Measurements from ENCODE around the gene SPACA9.

Gene SPACA9

GRCh38 chr9:132857616-132858342, 20.9 kb upstream of the SPACA9 start:
- no peak for TF ChIP-seq POLR2AphosphoS5 (IDR thresholded peaks at IDR 0.05; ENCODE audit: borderline replicate concordance, low read depth, low read length)
- no peak for TF ChIP-seq FOXP2 (optimal IDR thresholded peaks at IDR 0.05; ENCODE audit: control extremely low read depth, extremely low read length, insufficient read depth)
- no peak for TF ChIP-seq EZH2 (IDR thresholded peaks at IDR 0.05)
- no peaks in the 10 kb centered on the region for H3K9me3 ChIP-seq (ENCODE audit: low read depth, low read length)
- H3K9ac ChIP-seq (ENCODE audit: insufficient read length) = no peak overlapping the region
- no peak overlapping the region for H3K27ac ChIP-seq
- H3K4me3 ChIP-seq = no peak overlapping the region
- no peaks in the 10 kb centered on the region for H3K36me3 ChIP-seq (ENCODE audit: insufficient read depth, low read length)
- no peak for DNase-seq (ENCODE audit: low read depth, low spot score)

GRCh38 chr9:132858751-132859150, 19.9 kb upstream of the SPACA9 start:
- TF ChIP-seq EZH2 (IDR thresholded peaks at IDR 0.05) (no peak), FOXP2 (optimal IDR thresholded peaks at IDR 0.05; ENCODE audit: control extremely low read depth, extremely low read length, insufficient read depth) (no peak), POLR2AphosphoS5 (IDR thresholded peaks at IDR 0.05; ENCODE audit: borderline replicate concordance, low read depth, low read length) (no peak)
- H3K36me3 ChIP-seq (ENCODE audit: insufficient read depth, low read length) = no peaks in the 10 kb centered on the region
- H3K9me3 ChIP-seq (ENCODE audit: low read depth, low read length) = no peaks in the 10 kb centered on the region
- no peak overlapping the region for H3K9ac ChIP-seq (ENCODE audit: insufficient read length)
- no peak for DNase-seq (ENCODE audit: low read depth, low spot score)
- H3K4me3 ChIP-seq = no peak overlapping the region
- H3K27ac ChIP-seq = no peak overlapping the region

- no peak for TF ChIP-seq POLR2AphosphoS5 (IDR thresholded peaks at IDR 0.05; ENCODE audit: borderline replicate concordance, low read depth, low read length)
- TF ChIP-seq EZH2 (IDR thresholded peaks at IDR 0.05) = no peak
- no peak for TF ChIP-seq FOXP2 (optimal IDR thresholded peaks at IDR 0.05; ENCODE audit: control extremely low read depth, extremely low read length, insufficient read depth)
- H3K27ac ChIP-seq = no peak overlapping the region
- no peaks in the 10 kb centered on the region for H3K9me3 ChIP-seq (ENCODE audit: low read depth, low read length)
- no peaks in the 10 kb centered on the region for H3K36me3 ChIP-seq (ENCODE audit: insufficient read depth, low read length)
- H3K9ac ChIP-seq (ENCODE audit: insufficient read length) = no peak overlapping the region
- DNase-seq (ENCODE audit: low read depth, low spot score) = no peak
- no peak overlapping the region for H3K4me3 ChIP-seq
Measured at GRCh38 chr9:132861666-132862065, 17.0 kb upstream of the SPACA9 start.

GRCh38 chr9:132862533-132862932, 16.2 kb upstream of the SPACA9 start:
- no peaks in the 10 kb centered on the region for H3K36me3 ChIP-seq (ENCODE audit: insufficient read depth, low read length)
- TF ChIP-seq EZH2 (IDR thresholded peaks at IDR 0.05) = no peak
- TF ChIP-seq FOXP2 (optimal IDR thresholded peaks at IDR 0.05; ENCODE audit: control extremely low read depth, extremely low read length, insufficient read depth) = no peak
- TF ChIP-seq POLR2AphosphoS5 (IDR thresholded peaks at IDR 0.05; ENCODE audit: borderline replicate concordance, low read depth, low read length) = no peak
- no peak for DNase-seq (ENCODE audit: low read depth, low spot score)
- no peak overlapping the region for H3K9ac ChIP-seq (ENCODE audit: insufficient read length)
- no peak overlapping the region for H3K27ac ChIP-seq
- H3K9me3 ChIP-seq (ENCODE audit: low read depth, low read length) = no peaks in the 10 kb centered on the region
- H3K4me3 ChIP-seq = no peak overlapping the region

GRCh38 chr9:132863096-132863495, 15.6 kb upstream of the SPACA9 start:
- no peak for DNase-seq (ENCODE audit: low read depth, low spot score)
- Histone ChIP-seq H3K4me3 (no peak overlapping the region), H3K27ac (no peak overlapping the region), H3K36me3 (ENCODE audit: insufficient read depth, low read length) (no peaks in the 10 kb centered on the region), H3K9ac (ENCODE audit: insufficient read length) (no peak overlapping the region), H3K9me3 (ENCODE audit: low read depth, low read length) (no peaks in the 10 kb centered on the region)
- no peak for TF ChIP-seq FOXP2 (optimal IDR thresholded peaks at IDR 0.05; ENCODE audit: control extremely low read depth, extremely low read length, insufficient read depth)
- TF ChIP-seq EZH2 (IDR thresholded peaks at IDR 0.05) = no peak
- TF ChIP-seq POLR2AphosphoS5 (IDR thresholded peaks at IDR 0.05; ENCODE audit: borderline replicate concordance, low read depth, low read length) = no peak

DNA sequence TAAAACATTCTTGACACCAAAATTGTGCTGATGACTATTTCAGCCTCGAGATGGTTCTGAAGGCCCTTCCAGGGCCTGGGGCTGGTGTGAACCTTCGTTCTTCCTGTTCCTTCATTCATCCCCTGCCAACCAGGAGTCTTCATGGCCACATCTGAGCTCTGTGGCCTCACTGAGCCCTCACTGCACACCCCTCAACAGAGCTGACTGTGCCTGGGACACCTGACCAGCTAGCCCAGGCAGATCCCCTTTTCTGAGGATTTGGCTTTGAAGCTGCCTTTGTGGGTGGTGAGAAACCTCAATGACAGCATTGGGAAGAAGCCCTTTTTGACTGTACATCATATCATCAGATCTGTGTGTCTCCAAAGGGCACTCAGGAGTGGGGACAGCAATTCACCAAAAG, 14.4 kb upstream of the SPACA9 start:
- Histone ChIP-seq H3K36me3 (ENCODE audit: insufficient read depth, low read length) (no peaks in the 10 kb centered on the region), H3K4me3 (no peak overlapping the region), H3K9me3 (ENCODE audit: low read depth, low read length) (no peaks in the 10 kb centered on the region), H3K9ac (ENCODE audit: insufficient read length) (no peak overlapping the region), H3K27ac (no peak overlapping the region)
- no peak for TF ChIP-seq POLR2AphosphoS5 (IDR thresholded peaks at IDR 0.05; ENCODE audit: borderline replicate concordance, low read depth, low read length)
- no peak for TF ChIP-seq FOXP2 (optimal IDR thresholded peaks at IDR 0.05; ENCODE audit: control extremely low read depth, extremely low read length, insufficient read depth)
- TF ChIP-seq EZH2 (IDR thresholded peaks at IDR 0.05) = no peak
- no peak for DNase-seq (ENCODE audit: low read depth, low spot score)

- no peak overlapping the region for H3K4me3 ChIP-seq
- no peak for DNase-seq (ENCODE audit: low read depth, low spot score)
- no peak for TF ChIP-seq EZH2 (IDR thresholded peaks at IDR 0.05)
- no peak for TF ChIP-seq POLR2AphosphoS5 (IDR thresholded peaks at IDR 0.05; ENCODE audit: borderline replicate concordance, low read depth, low read length)
- no peak for TF ChIP-seq FOXP2 (optimal IDR thresholded peaks at IDR 0.05; ENCODE audit: control extremely low read depth, extremely low read length, insufficient read depth)
- no peak overlapping the region for H3K27ac ChIP-seq
- no peaks in the 10 kb centered on the region for H3K36me3 ChIP-seq (ENCODE audit: insufficient read depth, low read length)
- no peaks in the 10 kb centered on the region for H3K9me3 ChIP-seq (ENCODE audit: low read depth, low read length)
- no peak overlapping the region for H3K9ac ChIP-seq (ENCODE audit: insufficient read length)
Measured at GRCh38 chr9:132864691-132865090, 14.0 kb upstream of the SPACA9 start.

DNA sequence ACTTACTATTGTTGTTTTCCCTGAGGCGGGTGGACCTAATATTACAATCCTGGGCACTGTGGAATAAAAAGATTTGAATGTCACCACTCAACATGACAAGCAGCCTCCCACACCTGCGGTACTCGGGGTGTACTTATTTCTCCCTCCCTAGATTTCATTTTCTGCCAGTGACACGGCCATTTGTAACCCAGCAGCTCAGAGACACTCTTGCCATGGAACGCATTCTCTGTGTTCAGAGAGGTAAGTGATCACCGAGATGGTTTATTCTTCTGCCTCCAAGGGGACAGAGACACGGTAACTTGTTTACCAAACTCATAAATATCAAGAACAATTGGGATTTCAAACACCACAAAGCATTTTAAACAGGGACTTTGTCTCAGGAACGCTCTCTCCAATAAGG, 11.8 kb upstream of the SPACA9 start:
- no peak for TF ChIP-seq EZH2 (IDR thresholded peaks at IDR 0.05)
- no peak for TF ChIP-seq FOXP2 (optimal IDR thresholded peaks at IDR 0.05; ENCODE audit: control extremely low read depth, extremely low read length, insufficient read depth)
- TF ChIP-seq POLR2AphosphoS5 (IDR thresholded peaks at IDR 0.05; ENCODE audit: borderline replicate concordance, low read depth, low read length) = no peak
- Histone ChIP-seq H3K4me3 (no peak overlapping the region), H3K36me3 (ENCODE audit: insufficient read depth, low read length) (no peaks in the 10 kb centered on the region), H3K27ac (no peak overlapping the region), H3K9ac (ENCODE audit: insufficient read length) (no peak overlapping the region), H3K9me3 (ENCODE audit: low read depth, low read length) (no peaks in the 10 kb centered on the region)
- no peak for DNase-seq (ENCODE audit: low read depth, low spot score)

- H3K9me3 ChIP-seq (ENCODE audit: low read depth, low read length) = no peaks in the 10 kb centered on the region
- H3K27ac ChIP-seq = no peak overlapping the region
- H3K4me3 ChIP-seq = no peak overlapping the region
- H3K9ac ChIP-seq (ENCODE audit: insufficient read length) = no peak overlapping the region
- no peak for TF ChIP-seq POLR2AphosphoS5 (IDR thresholded peaks at IDR 0.05; ENCODE audit: borderline replicate concordance, low read depth, low read length)
- no peak for TF ChIP-seq FOXP2 (optimal IDR thresholded peaks at IDR 0.05; ENCODE audit: control extremely low read depth, extremely low read length, insufficient read depth)
- TF ChIP-seq EZH2 (IDR thresholded peaks at IDR 0.05) = no peak
- DNase-seq (ENCODE audit: low read depth, low spot score) = no peak
- no peaks in the 10 kb centered on the region for H3K36me3 ChIP-seq (ENCODE audit: insufficient read depth, low read length)
Measured at GRCh38 chr9:132869266-132869665, 9.4 kb upstream of the SPACA9 start.
